ENCODE measurements around the gene OPHN1.

DNA sequence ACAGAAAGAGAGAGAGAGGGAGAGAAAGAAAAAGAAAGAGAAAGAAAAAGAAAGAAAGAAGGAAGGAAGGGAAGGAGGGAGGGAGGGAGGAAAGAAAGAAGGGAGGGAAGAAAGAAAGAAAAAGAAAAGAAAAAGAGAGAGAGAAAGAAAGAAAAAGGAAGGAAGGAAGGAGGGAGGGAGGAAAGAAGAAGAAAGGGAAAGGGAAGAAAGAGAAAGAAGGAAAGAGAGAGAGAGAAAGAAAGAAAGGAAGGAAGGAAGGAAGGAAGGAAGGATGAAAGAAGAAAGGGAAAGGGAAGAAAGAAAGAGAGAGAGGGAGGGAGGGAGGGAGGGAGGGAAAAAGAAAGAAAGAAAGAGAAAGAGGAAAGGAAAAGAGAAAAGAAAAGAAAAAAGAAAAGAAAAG is 10.8 kb downstream of the OPHN1 start:
- no peak for TF ChIP-seq ZNF138 (CRISPR knock-in tag; IDR thresholded peaks at IDR 0.05; ENCODE audit: low read depth)
- TF ChIP-seq POLR2AphosphoS5 (IDR thresholded peaks at IDR 0.05; ENCODE audit: low read depth, low read length) = no peak
- no peak for TF ChIP-seq NFE2L1 (CRISPR knock-in tag; IDR thresholded peaks at IDR 0.05; ENCODE audit: borderline replicate concordance)
- TF ChIP-seq MAX (IDR thresholded peaks at IDR 0.05) = no peak
- no peak for TF ChIP-seq EZH2 (conservative IDR thresholded peaks at IDR 0.05; ENCODE audit: low read depth, low read length)
- TF ChIP-seq ZNF660 (CRISPR knock-in tag; IDR thresholded peaks at IDR 0.05; ENCODE audit: borderline replicate concordance, low read depth) = no peak
- no peak for TF ChIP-seq ZNF775 (CRISPR knock-in tag; IDR thresholded peaks at IDR 0.05; ENCODE audit: borderline replicate concordance)
- no peak for TF ChIP-seq CTCF (CRISPR knock-in tag; IDR thresholded peaks at IDR 0.05)
- no peak for TF ChIP-seq KAT7 (CRISPR knock-in tag; IDR thresholded peaks at IDR 0.05; ENCODE audit: borderline replicate concordance)
- no peak for TF ChIP-seq TBX3 (IDR thresholded peaks at IDR 0.05; ENCODE audit: borderline replicate concordance)

All from HepG2 (cell line).